ENCODE measurements around the gene PDZD4. TPM values are rescaled to one million over a fixed set of nuclear protein-coding genes. Genes with fewer than 3 reads are reported as not detected.

Gene PDZD4
- total and polyA plus RNA-seq, 4 donors = 0.15 to 1.8 (median 0.69) TPM

- no peak for TF ChIP-seq GABPA (IDR thresholded peaks at IDR 0.05 in 1 of 2, conservative IDR thresholded peaks at IDR 0.05 in 1 of 2)
- no peak for TF ChIP-seq SP1 (IDR thresholded peaks at IDR 0.05)
- TF ChIP-seq RAD21 (IDR thresholded peaks at IDR 0.05) = no peak
- no peak for TF ChIP-seq MAX (IDR thresholded peaks at IDR 0.05)
- TF ChIP-seq ZBTB33 (IDR thresholded peaks at IDR 0.05) = no peak
- TF ChIP-seq YY1 (IDR thresholded peaks at IDR 0.05) = no peak
- TF ChIP-seq FOXA1 (IDR thresholded peaks at IDR 0.05) = no peak
- TF ChIP-seq ATF3 (IDR thresholded peaks at IDR 0.05) = no peak
- TF ChIP-seq RXRA (IDR thresholded peaks at IDR 0.05) = no peak
- no peak for TF ChIP-seq EGR1 (IDR thresholded peaks at IDR 0.05; ENCODE audit: low read depth in 2 of 2)
- TF ChIP-seq CTCF (IDR thresholded peaks at IDR 0.05; ENCODE audit: low read depth, low read length, missing input control) = no peak
- no peak for TF ChIP-seq NR2F2 (IDR thresholded peaks at IDR 0.05)
- TF ChIP-seq TAF1 (conservative IDR thresholded peaks at IDR 0.05) = no peak
- TF ChIP-seq HNF4A (conservative IDR thresholded peaks at IDR 0.05) = no peak
- no peak for TF ChIP-seq JUND (IDR thresholded peaks at IDR 0.05)
- TF ChIP-seq HNF4G (IDR thresholded peaks at IDR 0.05) = no peak
- no peak for TF ChIP-seq REST (IDR thresholded peaks at IDR 0.05)
Observed at GRCh38 chrX:153848325-153848724, 18.0 kb upstream of the PDZD4 start.

More at GRCh38 chrX:153848325-153848724, 18.0 kb upstream of the PDZD4 start:
- no peaks in the 10 kb centered on the region for H3K4me1 ChIP-seq (ENCODE audit: control insufficient read depth in 4 of 4, insufficient read depth in 4 of 4, low read length in 3 of 4)
- peaks cover 0 to 15% (median 0%) of the 10 kb centered on the region in 4 donors for H3K27me3 ChIP-seq (ENCODE audit: control insufficient read depth in 4 of 4, insufficient read depth in 4 of 4, low read length in 3 of 4)
- no peak overlapping the region for H3K9ac ChIP-seq (ENCODE audit: low read depth in 1 of 2, low read length in 2 of 2)
- no peaks in the 10 kb centered on the region for H3K36me3 ChIP-seq (ENCODE audit: control insufficient read depth in 4 of 4, insufficient read depth in 3 of 4, low read depth in 1 of 4, low read length in 3 of 4)
- H3K27ac ChIP-seq (ENCODE audit: low read depth in 1 of 2, low read length in 2 of 2) = no peak overlapping the region
- no peak for DNase-seq (ENCODE audit: low spot score)
- no peak overlapping the region for H3K4me3 ChIP-seq (ENCODE audit: low read depth in 1 of 3, low read length in 3 of 3)
- 69% methylated on average over 3 of the region's 3 CpGs for WGBS
- peaks cover 0 to under 1% (median 0%) of the 10 kb centered on the region in 4 donors for H3K9me3 ChIP-seq (ENCODE audit: control insufficient read depth in 4 of 4, low read length in 3 of 4)

Measured in liver (tissue), 9 donors.